HG03196 (cell line): ENCODE measurements around the gene PKNOX2.

Source experiments
- ATAC-seq: cut with Tn5 transposase; IDR thresholded peaks from one replicate; pipeline ENCODE4 v1.9.1; 2021; ENCODE audit not compliant: unreplicated experiment

The PKNOX2 gene

DNA sequence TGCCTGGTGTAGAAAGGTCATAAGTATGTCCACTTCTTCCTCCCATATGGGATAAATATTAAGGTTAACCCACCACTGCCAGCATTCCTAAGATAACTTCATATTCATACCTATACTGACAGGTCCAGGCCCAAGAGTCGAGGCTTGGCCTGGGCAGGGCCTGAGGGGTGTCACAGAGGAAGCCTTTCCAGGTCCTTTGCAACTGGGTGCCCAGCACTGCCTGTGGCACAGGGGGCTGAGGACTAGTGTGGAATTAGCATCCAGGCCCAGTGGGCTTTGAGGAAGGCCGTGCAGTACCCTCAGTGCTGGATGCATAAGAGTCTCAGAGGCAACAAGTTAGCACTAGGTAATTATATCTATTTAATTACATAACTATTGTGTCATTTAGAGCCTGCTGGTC lies 65.4 kb downstream of the PKNOX2 start:
- no peak for ATAC-seq

DNA sequence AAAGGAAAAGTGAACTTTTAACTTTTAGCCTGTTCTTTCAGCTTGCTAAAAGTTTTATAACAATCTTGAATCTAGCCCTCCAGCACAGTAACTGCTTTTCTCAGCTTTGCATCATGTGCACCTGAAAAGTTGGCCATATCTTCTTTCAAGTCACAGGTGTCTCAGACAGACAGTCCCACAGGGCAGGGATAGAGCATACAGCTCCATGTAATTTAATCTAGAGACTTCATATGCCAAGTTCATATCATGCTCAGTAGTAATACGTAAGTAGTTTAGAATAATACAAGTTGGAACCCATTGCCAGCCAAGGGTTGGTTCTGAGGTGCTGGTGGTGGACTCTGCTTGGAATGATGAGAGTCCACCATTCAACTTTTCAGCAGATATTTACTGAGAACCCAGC lies 68.6 kb downstream of the PKNOX2 start:
- ATAC-seq, result no peak

DNA sequence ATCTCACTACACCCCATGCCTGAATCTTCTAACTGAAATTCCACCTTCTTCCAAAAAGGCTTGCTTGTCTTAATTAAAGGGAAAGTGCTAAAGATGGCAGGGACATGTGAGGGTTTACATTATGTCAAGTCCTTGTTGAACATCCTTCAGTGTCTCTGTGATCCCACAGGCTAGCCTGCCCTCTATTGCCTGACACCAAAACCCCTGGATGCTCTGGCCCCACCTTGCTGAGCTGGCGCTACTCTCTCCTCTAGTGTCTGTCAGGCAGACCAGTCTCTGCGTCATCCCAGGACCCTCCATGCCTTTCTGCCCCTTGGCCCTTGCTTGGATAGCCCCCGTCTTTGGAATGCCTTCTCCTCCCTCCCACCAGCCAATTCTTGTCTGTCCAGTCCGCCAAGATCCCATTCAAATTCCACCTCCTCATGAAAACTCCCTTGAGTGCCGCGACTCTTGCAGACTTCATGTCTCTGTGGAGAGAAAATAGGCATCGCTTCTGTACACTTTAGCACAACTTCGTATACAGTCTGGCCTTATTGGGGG lies 69.3 kb downstream of the PKNOX2 start:
- no peak for ATAC-seq

DNA sequence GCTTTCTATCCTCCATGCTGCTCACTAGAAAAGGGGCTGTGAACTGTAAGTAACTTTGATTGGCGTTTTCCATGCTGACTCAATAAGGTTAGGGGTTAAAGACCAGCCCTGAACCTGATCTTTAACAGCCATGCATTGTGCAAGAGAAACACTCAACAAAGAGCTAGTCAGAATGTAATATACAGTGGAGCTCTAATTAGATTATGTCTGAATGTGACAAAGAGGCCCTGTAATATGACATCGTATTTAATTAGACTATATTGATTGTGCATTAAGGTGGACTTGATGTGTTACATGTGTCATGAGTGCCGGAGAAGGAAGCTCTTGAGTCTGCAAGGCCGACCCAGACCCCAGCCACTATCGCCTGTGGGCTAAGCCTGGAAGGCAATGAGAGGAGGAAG lies 70.5 kb downstream of the PKNOX2 start:
- no peak for ATAC-seq

DNA sequence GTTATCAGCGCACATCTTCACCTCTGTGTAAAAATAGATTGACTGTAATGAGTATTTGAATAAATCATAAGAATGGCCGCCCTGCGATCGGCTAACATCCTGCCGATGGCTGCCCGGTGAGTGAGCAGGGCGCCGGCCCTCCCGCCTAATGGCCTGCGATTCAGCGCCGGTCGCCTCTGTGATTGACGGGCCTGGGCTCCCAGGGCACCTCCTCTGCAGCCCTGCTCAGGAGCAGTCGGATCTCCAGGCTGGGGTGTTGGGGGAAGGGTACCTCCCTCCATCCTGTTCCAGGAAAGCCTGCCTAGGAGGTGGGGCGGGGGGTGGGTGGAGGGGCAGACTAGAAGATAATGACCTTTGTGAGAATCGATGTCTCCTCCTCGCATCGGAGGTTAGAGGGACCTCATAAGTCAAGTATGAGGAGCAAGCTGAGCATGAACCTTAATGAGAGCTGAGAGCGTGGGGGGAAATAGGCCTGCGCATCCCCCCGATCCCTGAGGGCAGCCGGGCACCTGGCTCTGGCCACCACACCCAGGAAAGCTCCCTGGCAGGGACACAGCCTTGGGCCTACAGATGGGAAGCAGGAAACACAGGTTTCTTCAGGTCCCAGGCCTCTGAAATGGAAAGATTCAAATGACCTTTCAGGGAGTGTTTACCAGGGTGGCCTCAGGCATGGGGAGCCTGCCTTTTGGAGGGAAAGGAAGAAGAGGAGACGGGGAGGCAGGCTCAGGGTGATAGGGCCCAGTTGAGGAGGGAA lies 71.7 kb downstream of the PKNOX2 start:
- no peak for ATAC-seq

DNA sequence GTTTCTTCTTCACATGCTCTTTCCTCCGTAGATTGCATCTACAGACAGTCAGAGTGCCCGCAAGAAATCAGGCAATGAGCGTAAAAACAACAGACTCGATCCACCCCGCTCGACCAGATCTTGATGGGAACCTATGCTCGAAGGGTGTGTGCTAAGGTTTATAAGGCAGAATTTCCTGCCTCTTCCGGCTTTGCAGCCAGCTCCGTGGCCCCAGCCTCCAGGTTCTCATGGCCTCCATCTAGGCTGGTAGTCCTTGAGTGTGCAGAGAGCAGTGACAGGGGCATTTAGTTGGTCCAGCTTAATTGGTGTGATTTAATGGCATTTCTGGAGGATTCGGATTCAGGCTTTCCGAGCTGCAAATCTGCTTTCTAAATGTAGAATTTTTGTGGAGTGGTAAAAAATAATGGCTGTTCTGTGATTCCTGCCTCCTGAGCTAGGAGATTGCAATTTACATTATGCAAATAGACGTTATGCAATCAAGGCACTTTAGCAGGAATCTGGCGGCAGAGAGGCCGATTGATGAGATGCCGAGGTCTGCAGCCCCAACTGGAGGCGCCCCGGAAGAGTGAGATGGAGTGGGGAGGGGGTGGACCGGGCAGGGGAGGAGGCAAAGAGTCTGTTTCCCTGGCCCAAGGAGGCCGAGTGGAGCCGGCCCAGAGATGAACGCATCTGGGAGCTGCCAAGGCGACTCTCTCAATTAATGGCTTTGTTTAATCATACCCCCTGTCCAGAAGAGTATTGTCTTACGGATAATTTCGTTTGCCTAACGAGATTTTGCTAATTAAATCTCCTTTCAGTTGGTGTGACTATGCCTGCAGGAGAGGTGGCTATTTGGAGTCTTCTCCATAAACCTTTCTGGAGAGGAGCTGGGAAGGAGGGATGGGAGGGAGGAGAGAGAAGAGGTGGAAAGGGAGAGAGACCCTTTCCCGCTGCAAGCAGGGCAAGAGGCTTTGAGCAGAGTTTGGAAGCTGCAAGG lies 75.3 kb downstream of the PKNOX2 start:
- no peak for ATAC-seq

DNA sequence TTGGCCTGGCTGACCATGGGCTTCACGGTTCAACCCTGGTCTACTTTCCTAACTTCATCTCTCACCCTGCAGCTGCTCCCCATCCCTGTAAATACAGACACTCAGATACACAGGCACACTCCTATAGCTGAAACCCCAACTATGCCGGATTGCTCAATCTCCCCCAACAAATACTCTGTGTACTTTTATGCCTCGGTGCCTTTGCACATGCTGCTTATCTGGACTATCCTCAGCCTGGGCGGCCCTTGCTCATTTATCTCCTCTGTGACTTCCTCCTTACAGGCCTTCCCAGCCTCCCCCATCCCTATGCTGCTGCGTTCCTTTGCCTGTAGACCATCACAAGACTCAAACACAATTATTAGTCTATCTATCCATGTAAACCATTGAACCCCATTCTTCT lies 76.6 kb downstream of the PKNOX2 start:
- ATAC-seq, result no peak

DNA sequence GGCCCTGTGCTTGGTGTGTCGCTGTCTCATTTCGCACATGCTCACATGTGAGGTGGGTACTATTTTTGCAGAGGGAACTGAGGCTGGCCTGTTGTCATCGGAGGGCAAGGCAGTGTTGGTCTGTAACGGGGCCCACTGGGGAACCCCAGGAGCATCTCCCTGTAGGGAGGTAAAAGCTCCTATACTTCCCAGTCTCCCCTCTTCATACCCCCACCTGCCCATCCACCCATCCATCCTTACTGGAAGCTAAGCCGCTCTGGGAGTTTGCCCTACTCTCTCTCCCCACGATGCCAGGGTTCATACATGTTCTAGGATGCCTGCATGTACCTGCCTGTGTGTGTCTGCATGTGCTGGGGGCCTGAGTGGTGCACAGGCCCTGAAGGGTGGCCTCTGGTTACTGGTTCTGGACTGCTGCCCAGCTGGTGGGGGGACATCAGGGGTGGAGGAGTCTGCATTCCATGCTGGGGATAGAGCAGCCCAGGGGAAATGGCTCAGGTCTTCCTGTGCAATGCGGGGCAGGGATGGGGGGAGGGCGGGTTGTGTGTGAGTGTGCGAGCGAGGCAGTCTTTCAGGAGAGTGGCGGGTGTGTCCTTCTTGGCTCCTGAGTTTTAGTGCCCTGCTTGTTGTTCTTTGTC lies 77.7 kb downstream of the PKNOX2 start:
- no peak for ATAC-seq

DNA sequence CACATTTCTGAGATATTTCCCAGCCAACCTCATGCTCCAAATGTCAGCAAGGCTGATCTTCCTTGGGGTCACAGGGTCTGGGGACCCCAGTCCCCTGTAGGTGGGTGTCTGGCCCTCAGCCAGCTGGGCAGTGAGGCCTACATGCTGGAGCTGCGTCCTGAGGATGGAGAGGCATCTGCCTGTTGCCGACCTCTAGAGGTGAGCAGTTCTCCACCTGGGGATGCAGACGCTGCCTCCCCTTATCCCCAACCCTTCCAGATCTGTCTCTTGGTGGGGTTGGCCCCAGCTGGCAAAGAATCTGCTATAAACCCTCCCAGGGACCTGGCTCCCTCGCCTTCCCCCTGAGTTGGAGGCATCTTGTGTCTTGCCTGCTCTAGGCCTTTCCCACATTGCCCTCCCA lies 79.6 kb downstream of the PKNOX2 start:
- ATAC-seq, result no peak

DNA sequence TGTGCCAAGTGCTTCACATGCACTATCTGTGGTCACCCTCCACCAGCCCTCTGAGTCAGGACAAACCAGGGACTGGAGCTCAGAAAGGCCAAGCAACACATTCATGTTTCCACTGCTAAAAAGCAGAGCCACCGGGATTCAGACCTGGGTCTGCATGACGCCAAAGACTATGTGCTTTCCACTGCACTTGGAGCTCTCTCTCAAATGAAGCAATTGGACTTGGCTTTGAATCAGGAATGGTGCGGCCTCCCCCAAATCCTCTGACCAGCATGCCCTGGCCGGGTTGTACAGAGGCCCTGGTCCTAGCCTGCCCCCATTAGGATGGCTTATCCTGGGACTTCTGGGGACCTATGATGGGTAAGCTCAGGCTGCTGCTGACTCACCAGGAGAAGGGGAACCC lies 80.7 kb downstream of the PKNOX2 start:
- no peak for ATAC-seq

DNA sequence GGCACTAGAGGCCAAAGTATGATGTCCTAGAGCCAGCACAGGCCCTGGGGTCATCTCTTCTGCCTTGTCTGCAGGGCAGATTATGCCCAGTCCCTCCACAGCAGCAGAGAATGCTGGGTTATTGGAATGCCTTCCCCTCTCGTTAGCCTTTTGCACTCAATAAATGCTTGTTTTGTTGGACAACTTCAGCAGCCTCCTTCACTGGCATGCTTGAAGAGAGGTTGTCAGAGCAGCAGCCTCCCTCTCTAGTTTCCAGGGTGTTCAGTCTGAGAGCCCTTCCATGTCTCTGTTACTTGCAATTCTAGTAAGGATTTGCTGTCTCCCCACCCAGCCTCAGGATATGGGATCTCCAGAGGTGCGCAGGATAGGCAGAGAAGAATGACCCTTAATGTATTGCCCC lies 82.9 kb downstream of the PKNOX2 start:
- ATAC-seq, result no peak

DNA sequence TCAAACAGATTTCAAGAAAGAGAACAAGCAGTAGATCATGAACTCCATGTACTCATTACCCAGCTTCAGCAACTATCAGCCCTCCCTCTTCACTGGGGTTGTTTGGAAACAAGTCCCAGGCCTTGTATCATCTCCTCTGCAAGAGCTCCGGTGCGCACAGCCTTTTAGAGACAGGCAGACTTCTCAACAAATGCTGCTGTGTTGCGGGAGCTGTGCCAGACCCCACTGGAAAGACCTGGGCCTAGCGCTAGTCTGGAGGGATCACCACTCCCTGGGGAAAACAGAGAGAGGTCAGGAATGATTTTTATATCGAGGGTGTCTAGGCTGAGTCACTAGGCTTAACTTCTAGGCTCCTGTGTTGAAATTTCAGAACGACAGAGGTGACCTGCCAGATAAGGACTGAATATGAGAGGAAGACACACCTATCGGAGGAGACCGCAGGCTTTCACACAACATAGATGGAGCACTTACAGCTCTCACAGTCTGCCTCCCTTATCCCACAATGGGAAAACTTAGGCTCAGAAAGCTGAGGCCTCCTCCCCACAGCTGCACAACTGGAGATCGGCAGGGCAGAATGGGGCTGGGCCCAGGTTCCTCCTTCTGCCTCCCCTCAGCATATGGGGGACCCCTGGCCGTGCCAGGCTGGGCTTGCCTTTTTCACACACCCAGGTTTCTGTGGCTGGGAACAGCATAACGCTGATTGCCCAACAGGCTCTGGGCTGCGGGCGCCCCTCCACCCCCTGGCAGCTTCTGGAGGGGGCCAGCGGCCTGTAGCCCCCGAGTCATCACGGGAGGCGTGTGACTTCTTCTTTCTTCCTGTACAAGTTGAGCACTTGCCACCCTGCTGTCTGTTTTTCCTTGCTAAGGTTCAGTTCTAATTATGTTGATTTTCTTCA lies 86.0 kb downstream of the PKNOX2 start:
- no peak for ATAC-seq

DNA sequence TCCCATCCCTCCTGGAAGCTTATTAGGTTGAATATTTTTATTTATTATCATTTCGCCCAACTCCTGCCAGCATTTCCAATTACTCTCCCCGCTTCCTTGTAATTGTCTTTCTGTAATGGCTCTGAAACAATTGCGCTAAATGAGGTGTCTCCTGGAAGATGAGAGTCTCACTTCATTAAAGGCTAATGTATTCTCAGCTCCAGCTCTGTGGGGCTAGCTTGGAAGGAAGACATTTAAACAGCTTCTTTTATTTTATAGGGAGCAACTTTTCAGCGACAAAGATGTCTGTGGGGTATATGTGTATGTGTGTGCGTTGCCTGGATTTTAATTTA lies 86.6 kb downstream of the PKNOX2 start:
- no peak for ATAC-seq

DNA sequence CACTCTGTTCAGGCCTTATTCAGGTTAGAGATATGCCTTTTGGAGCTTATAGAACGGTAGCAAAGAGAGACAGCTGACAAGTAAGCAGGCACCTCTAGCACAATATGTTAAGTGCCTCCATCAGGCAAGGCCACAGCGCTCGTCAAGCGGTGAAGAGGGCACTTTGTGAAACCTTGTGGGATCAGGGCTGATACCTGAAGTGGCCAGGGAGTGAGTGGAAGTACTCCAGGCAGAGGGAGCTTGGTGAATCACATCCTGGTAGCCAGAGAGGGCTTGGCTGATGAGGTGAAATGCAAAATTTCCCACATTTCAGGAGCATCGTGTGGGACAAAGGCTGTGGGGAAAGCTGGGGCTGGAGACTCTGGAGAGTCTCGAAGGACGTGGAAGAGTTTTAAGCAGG lies 87.4 kb downstream of the PKNOX2 start:
- ATAC-seq, result no peak

DNA sequence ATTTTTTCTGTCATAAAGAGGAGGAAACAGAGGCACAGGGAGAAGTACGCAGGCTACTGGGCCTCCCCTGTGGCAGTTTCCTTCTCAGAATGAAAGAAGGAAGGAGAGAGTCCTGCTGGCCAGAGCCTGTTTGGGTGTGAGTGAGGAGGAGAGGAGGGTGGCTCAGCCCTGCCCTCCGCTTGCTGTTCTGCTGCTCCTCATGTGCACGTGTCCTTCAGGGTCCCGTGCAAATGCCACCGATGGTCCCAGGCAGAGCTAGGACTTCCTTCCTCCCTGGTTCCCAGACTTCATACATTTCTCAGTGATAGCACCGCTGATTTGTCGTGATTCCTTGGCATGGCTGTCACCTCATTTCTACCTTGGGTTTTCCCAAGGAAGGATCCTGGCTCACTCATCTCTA lies 88.7 kb downstream of the PKNOX2 start:
- ATAC-seq, result no peak

DNA sequence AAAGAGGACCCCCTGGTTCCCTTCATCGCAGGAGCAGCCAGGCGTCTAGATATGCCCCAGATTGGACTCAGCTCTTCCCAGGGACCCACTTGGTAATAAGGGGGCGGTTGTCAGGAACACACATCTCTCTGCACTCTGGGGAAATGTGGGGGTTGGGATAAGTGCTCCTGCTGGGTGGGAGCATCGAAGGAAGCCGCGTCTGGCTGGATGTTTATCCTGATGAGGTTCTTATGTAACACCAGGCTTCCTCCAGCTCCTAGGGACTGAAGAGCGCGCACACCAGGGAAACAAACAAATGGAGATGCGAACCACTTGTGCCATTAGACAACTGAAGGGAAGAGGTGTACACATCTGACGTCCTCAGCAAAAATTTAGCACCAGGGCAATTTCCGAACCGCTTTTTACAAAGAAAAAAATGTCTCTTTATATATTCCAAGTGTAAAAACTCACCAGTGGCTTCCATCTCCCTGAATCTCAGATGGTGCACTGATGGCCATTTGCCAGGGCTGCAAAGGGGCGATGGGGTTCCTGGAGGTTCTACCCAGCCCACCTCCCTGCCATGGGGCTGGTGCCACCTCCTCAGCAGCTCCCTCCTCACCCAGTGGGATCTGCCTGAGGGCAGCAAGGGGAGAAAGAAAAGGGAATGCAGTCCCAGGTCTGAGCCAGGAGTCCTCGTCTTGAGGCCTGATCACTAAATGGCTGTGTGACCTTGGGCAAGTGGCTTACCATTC lies 89.4 kb downstream of the PKNOX2 start:
- ATAC-seq, result no peak

DNA sequence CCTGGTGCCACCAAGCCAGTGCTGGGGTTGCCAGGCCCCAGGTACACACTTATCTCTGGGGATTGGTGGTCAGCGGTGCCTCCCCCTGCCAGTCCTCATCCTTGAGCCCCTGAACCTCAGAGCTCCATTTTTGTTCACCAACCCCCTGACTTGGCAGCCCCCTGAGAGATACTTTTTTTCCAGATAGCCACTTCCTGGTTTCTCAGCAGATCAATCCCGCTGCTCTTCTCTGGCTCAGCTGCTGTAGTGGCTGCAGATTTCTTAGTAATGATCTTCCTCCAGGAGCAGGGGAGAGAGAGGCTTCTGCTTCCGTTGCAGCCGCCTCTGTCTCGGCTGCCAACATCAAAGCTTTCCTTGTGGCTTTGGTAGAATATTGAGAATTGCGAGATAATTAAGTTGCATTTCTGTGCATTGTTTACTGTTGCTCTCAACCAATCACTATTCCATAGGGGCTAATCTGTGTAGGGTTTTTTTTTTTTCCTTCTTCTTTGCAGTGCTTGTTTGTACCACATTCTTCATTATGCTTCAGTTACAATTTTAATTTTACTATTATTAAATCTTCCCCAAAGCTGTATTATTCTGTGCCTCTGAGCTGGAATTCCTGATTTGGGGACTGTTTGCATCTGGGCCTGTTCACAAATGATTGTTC lies 92.1 kb downstream of the PKNOX2 start:
- no peak for ATAC-seq

DNA sequence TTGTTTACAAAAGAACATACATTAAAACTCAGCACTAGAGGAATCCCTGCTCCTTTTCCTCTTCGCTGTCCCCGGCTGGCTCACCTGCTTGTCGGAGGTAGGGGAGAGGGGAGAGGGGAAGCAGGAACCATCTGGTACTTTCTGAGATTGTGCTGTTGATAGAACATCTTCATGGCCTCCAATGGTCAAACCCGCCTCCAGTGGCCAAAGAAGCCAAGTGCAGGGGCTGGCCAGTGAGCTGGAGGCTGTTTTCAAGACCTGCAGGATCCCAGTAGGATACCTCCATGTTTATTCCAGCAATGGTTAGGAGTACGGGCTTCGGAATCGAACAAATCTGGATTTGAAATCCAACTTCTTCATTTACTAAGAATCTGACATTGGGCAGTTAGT lies 92.6 kb downstream of the PKNOX2 start:
- no peak for ATAC-seq

DNA sequence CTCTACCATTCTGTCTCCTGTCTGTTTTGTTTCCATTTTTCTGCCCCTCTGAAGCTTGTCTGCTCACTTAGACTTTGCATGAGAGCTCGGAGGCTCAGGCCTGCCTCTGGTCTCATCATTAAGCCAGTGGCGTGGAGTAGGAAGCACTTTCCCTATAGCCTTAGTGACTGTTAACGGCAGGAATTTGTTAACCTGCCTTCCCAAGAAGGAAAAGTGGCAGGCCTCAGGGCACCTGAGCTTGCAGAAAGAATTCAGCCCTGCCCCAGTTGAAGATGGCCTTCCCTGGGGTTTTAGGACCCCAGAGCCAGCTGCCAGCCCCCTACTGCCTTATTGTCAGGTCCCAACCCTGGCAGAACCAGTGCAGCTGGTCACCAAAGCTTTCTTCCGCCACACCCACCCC lies 93.2 kb downstream of the PKNOX2 start:
- no peak for ATAC-seq
